ENCODE measurements around the gene EIF6. TPM values are rescaled to one million over a fixed set of nuclear protein-coding genes. Genes with fewer than 3 reads are reported as not detected.

The EIF6 gene
- polyA plus RNA-seq, 1 experiment, result 133 TPM

DNA sequence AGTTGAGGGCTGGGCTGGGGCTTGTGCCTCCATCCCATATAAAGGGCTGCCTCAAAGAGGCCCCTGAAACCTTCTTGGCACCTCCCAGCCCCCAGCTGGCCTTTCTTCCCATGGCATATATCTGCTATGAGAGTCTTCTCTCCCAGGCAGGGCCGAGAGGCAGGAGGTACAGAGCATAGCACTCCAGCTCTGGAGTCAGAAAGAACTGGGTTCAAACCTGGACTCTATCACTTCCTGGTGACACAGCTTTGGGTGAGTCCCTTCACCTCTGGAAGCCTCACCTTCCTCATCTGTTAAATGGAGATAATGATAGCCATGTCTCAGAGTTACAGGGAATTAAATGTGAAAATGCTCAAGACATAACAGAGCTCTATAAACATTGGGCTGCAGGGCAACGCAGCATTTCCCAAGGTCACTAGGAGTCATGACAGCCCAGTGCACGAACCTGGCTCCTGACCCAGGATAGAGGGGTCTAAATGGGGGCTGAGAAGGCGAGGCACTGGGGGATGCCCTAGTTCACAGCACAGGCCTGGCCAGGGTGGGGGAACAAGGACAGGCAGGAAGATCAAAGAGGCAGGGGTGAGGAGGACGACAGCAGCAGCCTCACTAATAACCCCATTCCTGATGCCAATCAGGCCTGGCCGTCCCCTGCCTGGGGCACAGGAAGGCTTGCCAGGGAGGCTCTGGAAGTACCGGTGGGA is 5.8 kb upstream of the EIF6 start:
- Histone ChIP-seq H3K27ac (ENCODE audit: low read depth, low read length) (no peak overlapping the region), H3K9me3 (ENCODE audit: control insufficient read depth, insufficient read depth, low read length) (no peaks in the 10 kb centered on the region), H3K4me3 (ENCODE audit: low read depth, low read length) (no peak overlapping the region), H3K27me3 (ENCODE audit: control insufficient read depth, insufficient read depth, low read length) (no peaks in the 10 kb centered on the region)
- ChIA-PET CTCF (interaction anchor here (0.6 to 1.2 kb wide), 2 partner anchors 149 to 154 kb away, joined by 4 to 5 read pairs; no protein-coding TSS in a partner anchor), POLR2A (interaction anchor here (0.6 to 1.1 kb wide), 3 partner anchors 12 to 28 kb away, joined by 3 to 13 read pairs (median 6); partner anchors contain the start of gene MMP24OS)
- DNase-seq (ENCODE audit: low read depth, low spot score), result no peak
- TF ChIP-seq, protein P1, sequence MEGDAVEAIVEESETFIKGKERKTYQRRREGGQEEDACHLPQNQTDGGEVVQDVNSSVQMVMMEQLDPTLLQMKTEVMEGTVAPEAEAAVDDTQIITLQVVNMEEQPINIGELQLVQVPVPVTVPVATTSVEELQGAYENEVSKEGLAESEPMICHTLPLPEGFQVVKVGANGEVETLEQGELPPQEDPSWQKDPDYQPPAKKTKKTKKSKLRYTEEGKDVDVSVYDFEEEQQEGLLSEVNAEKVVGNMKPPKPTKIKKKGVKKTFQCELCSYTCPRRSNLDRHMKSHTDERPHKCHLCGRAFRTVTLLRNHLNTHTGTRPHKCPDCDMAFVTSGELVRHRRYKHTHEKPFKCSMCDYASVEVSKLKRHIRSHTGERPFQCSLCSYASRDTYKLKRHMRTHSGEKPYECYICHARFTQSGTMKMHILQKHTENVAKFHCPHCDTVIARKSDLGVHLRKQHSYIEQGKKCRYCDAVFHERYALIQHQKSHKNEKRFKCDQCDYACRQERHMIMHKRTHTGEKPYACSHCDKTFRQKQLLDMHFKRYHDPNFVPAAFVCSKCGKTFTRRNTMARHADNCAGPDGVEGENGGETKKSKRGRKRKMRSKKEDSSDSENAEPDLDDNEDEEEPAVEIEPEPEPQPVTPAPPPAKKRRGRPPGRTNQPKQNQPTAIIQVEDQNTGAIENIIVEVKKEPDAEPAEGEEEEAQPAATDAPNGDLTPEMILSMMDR (IDR thresholded peaks at IDR 0.05; ENCODE audit: low read depth, low read length), result no peak

- H3K27me3 ChIP-seq (ENCODE audit: control insufficient read depth, insufficient read depth, low read length), result no peaks in the 10 kb centered on the region
- H3K9me3 ChIP-seq (ENCODE audit: control insufficient read depth, insufficient read depth, low read length), result peaks cover 5% of the 10 kb centered on the region; the same call in 1 of the 2 replicates
- no peak overlapping the region for H3K4me3 ChIP-seq (ENCODE audit: low read depth, low read length)
- CTCF ChIA-PET, result interaction anchor here (0.8 to 1.3 kb wide), 4 partner anchors 15 to 159 kb away, joined by 3 to 5 read pairs (median 4); no protein-coding TSS in a partner anchor
- DNase-seq (ENCODE audit: low read depth, low spot score), result no peak
- TF ChIP-seq, protein P1 (IDR thresholded peaks at IDR 0.05; ENCODE audit: low read depth, low read length), result no peak
- POLR2A ChIA-PET, result no interaction called here
- H3K27ac ChIP-seq (ENCODE audit: low read depth, low read length), result no peak overlapping the region
Measured at GRCh38 chr20:35288325-35289060, 3.9 kb upstream of the EIF6 start.

DNA sequence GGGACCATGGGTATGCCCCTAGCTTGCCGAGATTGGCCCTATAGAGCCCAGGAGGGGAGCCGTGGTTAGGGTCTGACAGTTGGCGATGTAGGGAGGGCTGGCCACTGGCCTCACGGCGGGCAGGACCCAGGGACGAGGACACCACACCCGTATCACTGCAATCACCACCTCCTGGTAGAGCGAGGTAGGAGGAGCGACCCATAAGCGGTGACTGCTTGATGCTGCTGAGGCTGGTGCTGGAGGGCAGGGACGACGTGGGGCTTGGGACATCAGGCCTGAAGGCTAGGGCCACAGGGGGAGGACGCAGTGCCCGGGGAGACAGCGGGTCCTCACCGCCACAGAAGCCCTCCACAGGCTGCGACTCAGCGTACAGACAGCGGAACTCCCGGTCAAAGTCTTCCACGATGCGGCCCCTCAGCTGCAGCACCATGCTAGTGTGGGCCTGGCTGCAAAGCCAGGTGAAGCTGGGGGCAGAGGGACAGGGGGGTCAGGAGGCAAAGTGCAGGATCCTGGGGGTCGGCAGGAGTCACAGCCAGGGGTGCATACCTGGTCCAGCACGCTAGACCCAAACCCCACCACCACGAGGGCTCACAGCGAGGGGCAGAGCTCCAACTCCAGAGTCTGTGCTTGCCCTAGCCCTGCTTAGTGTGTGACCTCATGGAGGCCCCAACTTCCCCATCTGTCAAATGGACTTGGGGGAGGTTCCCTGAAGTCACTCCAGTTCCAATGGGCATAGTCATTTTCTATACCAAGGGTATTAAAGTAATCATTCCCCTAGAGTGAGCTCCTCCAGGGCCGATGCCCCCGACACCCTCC is 3.1 kb upstream of the EIF6 start:
- Histone ChIP-seq H3K9me3 (ENCODE audit: control insufficient read depth, insufficient read depth, low read length) (peaks cover 5% of the 10 kb centered on the region; the same call in 1 of the 2 replicates), H3K27ac (ENCODE audit: low read depth, low read length) (no peak overlapping the region), H3K4me3 (ENCODE audit: low read depth, low read length) (no peak overlapping the region), H3K27me3 (ENCODE audit: control insufficient read depth, insufficient read depth, low read length) (no peaks in the 10 kb centered on the region)
- TF ChIP-seq, protein P1 (IDR thresholded peaks at IDR 0.05; ENCODE audit: low read depth, low read length), result no peak
- no peak for DNase-seq (ENCODE audit: low read depth, low spot score)
- ChIA-PET CTCF (interaction anchor here (0.6 to 0.8 kb wide), 2 partner anchors 152 to 160 kb away, joined by 3 to 4 read pairs; no protein-coding TSS in a partner anchor), POLR2A (no interaction called here)

DNA sequence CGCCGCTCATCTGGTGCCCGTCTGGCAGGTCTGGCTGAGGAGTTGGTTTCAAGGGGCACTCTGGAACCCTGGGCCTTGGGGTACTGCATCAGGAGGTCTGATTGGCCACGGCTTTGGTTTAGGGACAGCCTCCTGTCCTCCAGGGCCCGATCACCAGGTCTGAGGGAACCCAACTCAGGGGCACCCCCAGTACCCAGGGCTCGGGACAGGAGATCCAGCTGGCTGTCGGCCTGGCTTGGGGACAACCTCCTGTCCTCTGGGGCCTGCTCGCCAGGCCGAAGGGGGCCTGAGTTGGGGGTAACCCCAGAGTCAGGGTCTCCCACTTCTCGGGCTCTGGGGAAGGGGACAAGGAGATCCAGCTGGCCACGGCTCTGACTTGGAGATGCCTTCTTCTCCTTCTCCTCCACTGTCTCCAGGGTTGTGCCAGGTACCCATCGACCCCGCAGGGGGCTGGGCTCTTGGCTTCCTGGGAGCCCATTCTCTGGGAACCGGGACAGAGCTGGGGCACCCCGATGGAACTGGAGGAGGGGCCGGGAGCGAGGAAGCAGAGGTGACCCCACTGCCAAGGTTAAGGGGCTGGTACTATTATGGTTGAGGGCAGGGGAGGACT is 2.4 kb upstream of the EIF6 start:
- ChIA-PET CTCF (interaction anchor here (0.6 kb wide), 1 partner anchor 152 kb away, joined by 4 read pairs; no protein-coding TSS in a partner anchor), POLR2A (no interaction called here)
- no peak overlapping the region for H3K27ac ChIP-seq (ENCODE audit: low read depth, low read length)
- peaks cover 5% of the 10 kb centered on the region; the same call in 1 of the 2 replicates for H3K9me3 ChIP-seq (ENCODE audit: control insufficient read depth, insufficient read depth, low read length)
- TF ChIP-seq, protein P1 (IDR thresholded peaks at IDR 0.05; ENCODE audit: low read depth, low read length), result no peak
- no peaks in the 10 kb centered on the region for H3K27me3 ChIP-seq (ENCODE audit: control insufficient read depth, insufficient read depth, low read length)
- no peak overlapping the region for H3K4me3 ChIP-seq (ENCODE audit: low read depth, low read length)
- no peak for DNase-seq (ENCODE audit: low read depth, low spot score)
